ENCODE measurements around the gene GDPD5. TPM values are rescaled to one million over a fixed set of nuclear protein-coding genes. Genes with fewer than 3 reads are reported as not detected.

Gene GDPD5
- total and polyA plus RNA-seq, 9 of the 15 experiments (the other 6 are each of a cell fraction or from before 2014, with no cell fraction given), result 0.32 to 27.3 (median 8.0) TPM

DNA sequence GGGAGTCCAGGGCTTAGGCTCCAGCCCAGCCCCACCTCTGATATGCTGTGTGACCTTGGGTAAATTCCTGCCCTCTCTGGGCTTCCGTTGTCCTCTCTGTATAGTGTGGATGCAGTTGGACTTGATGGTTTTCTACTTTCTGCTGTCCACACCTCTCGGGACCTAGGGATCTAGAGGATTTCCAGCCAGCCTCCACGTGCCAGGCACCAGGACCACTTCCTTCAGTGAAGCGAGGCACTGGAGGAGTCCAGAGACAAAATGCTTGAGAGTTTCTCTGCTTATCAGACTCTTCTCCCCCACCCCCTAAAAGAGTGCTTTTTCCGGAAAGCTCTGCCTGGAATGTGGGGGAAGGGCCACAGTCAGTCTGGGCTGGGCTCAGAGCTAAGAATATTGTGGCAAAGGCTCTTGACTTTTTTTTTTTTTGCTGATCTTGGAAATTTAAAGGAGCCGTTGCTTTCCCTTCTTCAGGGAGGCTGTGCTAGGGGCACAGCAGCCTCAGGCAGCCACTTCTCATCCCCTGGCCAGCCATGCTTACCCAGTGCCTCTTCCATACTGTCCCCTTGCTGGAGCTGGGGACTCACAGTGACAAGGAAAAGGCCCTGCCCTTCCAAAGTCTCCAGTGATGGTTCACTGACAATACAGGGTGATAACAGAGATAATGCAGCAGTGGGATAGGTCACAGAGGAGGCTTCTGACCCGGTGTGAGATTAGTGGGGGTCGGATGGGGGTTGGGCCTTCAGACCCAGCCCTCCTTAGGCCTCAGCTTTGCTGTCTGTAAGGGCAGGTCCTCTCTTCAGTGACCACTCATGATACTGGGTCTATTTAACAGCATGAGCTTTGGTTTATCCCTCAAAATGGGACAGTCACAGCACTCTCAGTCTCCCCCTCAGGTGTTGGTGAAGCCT, 33.5 kb upstream of the GDPD5 start (continued):
- TF ChIP-seq ZNF449 (CRISPR knock-in tag; IDR thresholded peaks at IDR 0.05), result no peak
- TF ChIP-seq, protein P1, sequence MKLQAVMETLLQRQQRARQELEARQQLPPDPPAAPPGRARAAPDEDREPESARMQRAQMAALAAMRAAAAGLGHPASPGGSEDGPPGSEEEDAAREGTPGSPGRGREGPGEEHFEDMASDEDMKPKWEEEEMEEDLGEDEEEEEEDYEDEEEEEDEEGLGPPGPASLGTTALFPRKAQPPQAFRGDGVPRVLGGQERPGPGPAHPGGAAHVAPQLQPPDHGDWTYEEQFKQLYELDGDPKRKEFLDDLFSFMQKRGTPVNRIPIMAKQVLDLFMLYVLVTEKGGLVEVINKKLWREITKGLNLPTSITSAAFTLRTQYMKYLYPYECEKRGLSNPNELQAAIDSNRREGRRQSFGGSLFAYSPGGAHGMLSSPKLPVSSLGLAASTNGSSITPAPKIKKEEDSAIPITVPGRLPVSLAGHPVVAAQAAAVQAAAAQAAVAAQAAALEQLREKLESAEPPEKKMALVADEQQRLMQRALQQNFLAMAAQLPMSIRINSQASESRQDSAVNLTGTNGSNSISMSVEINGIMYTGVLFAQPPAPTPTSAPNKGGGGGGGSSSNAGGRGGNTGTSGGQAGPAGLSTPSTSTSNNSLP (IDR thresholded peaks at IDR 0.05; ENCODE audit: borderline replicate concordance, low read depth, low read length), result 0 out of 2 replicates have a peak, but pooled peaks have one; percentile 14
- no peak for TF ChIP-seq PHTF2 (CRISPR knock-in tag; IDR thresholded peaks at IDR 0.05)
- TF ChIP-seq ZNF740 (CRISPR knock-in tag; IDR thresholded peaks at IDR 0.05), result no peak
- TF ChIP-seq ZNF740 (tag; IDR thresholded peaks at IDR 0.05), result no peak
- TF ChIP-seq RBM39 (optimal IDR thresholded peaks at IDR 0.05; ENCODE audit: low read depth, low read length), result no peak
- no peak for TF ChIP-seq ARID4B (CRISPR knock-in tag; IDR thresholded peaks at IDR 0.05)
- TF ChIP-seq MXI1 (IDR thresholded peaks at IDR 0.05; ENCODE audit: low read depth, low read length), result no peak
- no peak for TF ChIP-seq ZNF551 (CRISPR knock-in tag; IDR thresholded peaks at IDR 0.05)
- no peak for TF ChIP-seq MTA2 (IDR thresholded peaks at IDR 0.05; ENCODE audit: low read depth)
- TF ChIP-seq PRMT5 (CRISPR knock-in tag; IDR thresholded peaks at IDR 0.05), result no peak
- no peak for TF ChIP-seq ZNF146 (CRISPR knock-in tag; IDR thresholded peaks at IDR 0.05; ENCODE audit: unreplicated experiment)
- TF ChIP-seq GMEB1 (CRISPR knock-in tag; IDR thresholded peaks at IDR 0.05), result no peak
- TF ChIP-seq MCM3 (IDR thresholded peaks at IDR 0.05), result no peak
- TF ChIP-seq, protein P2, sequence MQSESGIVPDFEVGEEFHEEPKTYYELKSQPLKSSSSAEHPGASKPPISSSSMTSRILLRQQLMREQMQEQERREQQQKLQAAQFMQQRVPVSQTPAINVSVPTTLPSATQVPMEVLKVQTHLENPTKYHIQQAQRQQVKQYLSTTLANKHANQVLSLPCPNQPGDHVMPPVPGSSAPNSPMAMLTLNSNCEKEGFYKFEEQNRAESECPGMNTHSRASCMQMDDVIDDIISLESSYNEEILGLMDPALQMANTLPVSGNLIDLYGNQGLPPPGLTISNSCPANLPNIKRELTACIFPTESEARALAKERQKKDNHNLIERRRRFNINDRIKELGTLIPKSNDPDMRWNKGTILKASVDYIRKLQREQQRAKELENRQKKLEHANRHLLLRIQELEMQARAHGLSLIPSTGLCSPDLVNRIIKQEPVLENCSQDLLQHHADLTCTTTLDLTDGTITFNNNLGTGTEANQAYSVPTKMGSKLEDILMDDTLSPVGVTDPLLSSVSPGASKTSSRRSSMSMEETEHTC (IDR thresholded peaks at IDR 0.05), result no peak
